HG03108 (cell line): ENCODE results near the gene BARX1.

Experiments
- ATAC-seq: cut with Tn5 transposase; IDR thresholded peaks from one replicate; pipeline ENCODE4 v1.9.1; 2021; ENCODE audit warnings: moderate library complexity; ENCODE audit not compliant: unreplicated experiment

BARX1 gene

GRCh38 chr9:93902780-93903655, 52.1 kb downstream of the BARX1 start:
- ATAC-seq: no peak

DNA sequence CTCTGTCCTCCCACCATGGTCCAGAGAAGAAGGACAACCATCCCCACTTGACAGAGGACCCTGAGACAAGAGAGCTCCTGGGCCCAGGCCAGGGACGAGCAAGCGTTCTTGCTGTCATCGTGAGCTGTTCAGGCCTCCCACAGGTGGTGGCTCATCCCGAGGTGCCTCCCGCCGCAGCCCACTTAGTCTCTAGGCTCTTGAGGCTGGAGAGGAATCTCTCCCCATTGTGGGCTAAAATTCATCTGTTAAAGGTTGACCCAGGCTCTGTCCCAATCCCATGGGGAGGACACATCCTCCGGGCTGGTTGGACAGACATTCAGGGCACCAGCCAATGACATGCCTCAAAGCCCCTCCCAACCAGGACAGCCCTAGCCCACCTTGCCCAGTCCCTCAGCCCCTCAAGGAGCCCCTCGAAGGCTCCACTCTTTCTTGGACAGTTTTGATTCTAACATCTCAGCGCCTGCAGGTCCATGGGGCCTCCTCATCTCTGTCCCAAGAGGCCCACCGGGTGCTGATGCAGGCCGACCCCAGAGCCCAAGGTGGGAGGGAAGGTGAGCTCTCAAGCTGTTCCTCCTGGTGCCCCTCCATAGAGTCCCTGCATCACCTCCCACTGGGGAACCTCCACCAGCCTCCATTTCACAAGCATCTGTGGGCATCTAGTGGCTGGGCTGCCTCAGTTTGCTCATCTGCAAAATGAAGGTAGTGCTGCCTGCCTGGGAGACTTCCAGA, 52.9 kb downstream of the BARX1 start:
- no peak for ATAC-seq
